DOHH2 (cell line): ENCODE measurements around the gene ASAP2.

Experiments
- H3F3A ChIP-seq: fragments of 200-600 bp; sonication (generic), shearing (Covaris generic); 2 replicates; pipeline ENCODE4 v1.6.0; 2016; ENCODE audit warnings: antibody characterized with exemption, mild to moderate bottlenecking; ENCODE audit not compliant: control insufficient read depth, insufficient read depth
- H3K27ac ChIP-seq: fragments of 200-600 bp; sonication (generic); 2 replicates; pipeline ENCODE4 v1.5.1; 2014; ENCODE audit warnings: low read depth, mild to moderate bottlenecking, low read length, moderate library complexity
- H3K27me3 ChIP-seq: fragments of 200-600 bp; sonication (generic); 2 replicates; pipeline ENCODE4 v1.6.1; 2014; ENCODE audit warnings: mild to moderate bottlenecking, low read length, mixed read lengths; ENCODE audit not compliant: control insufficient read depth
- H3K36me3 ChIP-seq: fragments of 200-600 bp; sonication (generic); 2 replicates; pipeline ENCODE4 v1.6.1; 2014; ENCODE audit warnings: mild to moderate bottlenecking, low read length, moderate library complexity, mixed read lengths; ENCODE audit not compliant: control insufficient read depth
- H3K4me1 ChIP-seq: fragments of 200-600 bp; sonication (generic); 2 replicates; pipeline ENCODE4 v1.6.1; 2014; ENCODE audit warnings: mild to moderate bottlenecking, low read length, mixed read lengths; ENCODE audit not compliant: control insufficient read depth
- H3K4me2 ChIP-seq: fragments of 200-600 bp; sonication (generic); 2 replicates; pipeline ENCODE4 v1.6.0; 2014; ENCODE audit warnings: mild to moderate bottlenecking, low read length, moderate library complexity
- H3K4me3 ChIP-seq: fragments of 200-600 bp; sonication (generic); 2 replicates; pipeline ENCODE4 v1.5.1; 2014; ENCODE audit warnings: mild to moderate bottlenecking, low read length, mixed read lengths
- H3K79me2 ChIP-seq: fragments of 200-600 bp; sonication (generic); 2 replicates; pipeline ENCODE4 v1.6.1; 2014; ENCODE audit warnings: mild to moderate bottlenecking, low read length, mixed read lengths; ENCODE audit not compliant: control insufficient read depth
- H3K9me2 ChIP-seq: fragments of 200-600 bp; sonication (generic); replicated peaks from 2 replicates; pipeline ENCODE4 v1.6.1; 2014; ENCODE audit warnings: mild to moderate bottlenecking, low read length, mixed read lengths; ENCODE audit not compliant: control insufficient read depth
- H3K9me3 ChIP-seq: fragments of 200-600 bp; sonication (generic); 2 replicates; pipeline ENCODE4 v1.6.1; 2014; ENCODE audit warnings: antibody characterized with exemption, low read length, mixed read lengths; ENCODE audit not compliant: control insufficient read depth, insufficient read depth
- H4K20me1 ChIP-seq: fragments of 200-600 bp; sonication (generic); 2 replicates; pipeline ENCODE4 v1.6.0; 2014; ENCODE audit warnings: low read depth, mild to moderate bottlenecking, antibody characterized with exemption, low read length, moderate library complexity; ENCODE audit not compliant: control insufficient read depth, insufficient read depth
- EZH2phosphoT487 ChIP-seq: fragments of 200-600 bp; sonication (generic); IDR thresholded peaks from 2 replicates; pipeline ENCODE4 v1.6.1; 2017; ENCODE audit warnings: borderline replicate concordance, mild to moderate bottlenecking, antibody characterized with exemption, low read length, moderate library complexity, mixed read lengths
- TF ChIP-seq, protein P1 (sequence below): fragments of 200-600 bp; sonication (generic); IDR thresholded peaks from one replicate; pipeline ENCODE4 v1.5.1; 2014; ENCODE audit warnings: antibody characterized with exemption, mild to moderate bottlenecking, low read depth, low read length; ENCODE audit not compliant: poor library complexity, severe bottlenecking

ASAP2 gene

DNA sequence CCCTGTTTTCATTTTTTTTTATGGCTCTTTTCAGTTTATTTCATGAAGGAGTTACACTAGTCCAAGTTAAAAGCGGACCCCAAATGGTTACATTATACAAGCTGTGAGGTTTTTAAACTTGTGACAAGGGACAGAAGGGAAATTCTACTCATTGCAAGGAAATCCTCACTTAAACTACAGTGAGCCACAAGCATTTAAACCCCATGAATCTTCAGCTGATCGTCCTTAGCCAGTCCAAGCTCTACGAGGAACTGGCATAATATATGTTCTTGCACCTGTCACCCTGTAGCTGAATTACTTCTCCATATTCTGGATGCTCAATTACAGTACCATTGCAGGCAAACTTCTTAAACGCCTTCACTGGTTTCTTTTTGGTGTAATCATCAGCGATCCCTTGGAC, 64.5 kb downstream of the ASAP2 start:
- Histone ChIP-seq H3K4me3 (no peak overlapping the region), H3K27me3 (no peaks in the 10 kb centered on the region), H4K20me1 (no peaks in the 10 kb centered on the region), H3K4me2 (no peak overlapping the region), H3K27ac (no peak overlapping the region), H3K36me3 (no peaks in the 10 kb centered on the region), H3K79me2 (no peaks in the 10 kb centered on the region), H3K9me2 (no peaks in the 10 kb centered on the region), H3K4me1 (no peaks in the 10 kb centered on the region), H3F3A (no peaks in the 10 kb centered on the region), H3K9me3 (no peaks in the 10 kb centered on the region)
- TF ChIP-seq, protein P1, sequence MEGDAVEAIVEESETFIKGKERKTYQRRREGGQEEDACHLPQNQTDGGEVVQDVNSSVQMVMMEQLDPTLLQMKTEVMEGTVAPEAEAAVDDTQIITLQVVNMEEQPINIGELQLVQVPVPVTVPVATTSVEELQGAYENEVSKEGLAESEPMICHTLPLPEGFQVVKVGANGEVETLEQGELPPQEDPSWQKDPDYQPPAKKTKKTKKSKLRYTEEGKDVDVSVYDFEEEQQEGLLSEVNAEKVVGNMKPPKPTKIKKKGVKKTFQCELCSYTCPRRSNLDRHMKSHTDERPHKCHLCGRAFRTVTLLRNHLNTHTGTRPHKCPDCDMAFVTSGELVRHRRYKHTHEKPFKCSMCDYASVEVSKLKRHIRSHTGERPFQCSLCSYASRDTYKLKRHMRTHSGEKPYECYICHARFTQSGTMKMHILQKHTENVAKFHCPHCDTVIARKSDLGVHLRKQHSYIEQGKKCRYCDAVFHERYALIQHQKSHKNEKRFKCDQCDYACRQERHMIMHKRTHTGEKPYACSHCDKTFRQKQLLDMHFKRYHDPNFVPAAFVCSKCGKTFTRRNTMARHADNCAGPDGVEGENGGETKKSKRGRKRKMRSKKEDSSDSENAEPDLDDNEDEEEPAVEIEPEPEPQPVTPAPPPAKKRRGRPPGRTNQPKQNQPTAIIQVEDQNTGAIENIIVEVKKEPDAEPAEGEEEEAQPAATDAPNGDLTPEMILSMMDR = no peak
- TF ChIP-seq EZH2phosphoT487 = no peak

DNA sequence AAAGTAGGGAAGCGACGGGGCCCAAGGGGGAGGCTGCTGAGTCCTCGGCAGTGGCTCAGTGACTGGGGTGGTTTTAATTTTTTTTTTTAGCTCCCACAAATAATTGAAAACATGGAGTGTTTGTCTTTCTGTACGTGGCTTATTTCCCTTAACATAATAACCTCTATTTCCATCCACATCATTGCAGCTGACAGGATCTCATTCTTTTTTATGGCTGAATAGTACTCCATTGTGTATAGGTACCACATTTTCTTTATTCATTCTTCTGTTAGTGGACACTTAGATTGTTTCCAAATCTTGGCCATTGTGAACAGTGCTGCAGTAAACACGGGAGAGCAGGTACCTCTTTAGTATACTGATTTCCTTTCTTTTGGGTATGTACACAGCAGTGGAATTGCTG, 65.1 kb downstream of the ASAP2 start:
- no peaks in the 10 kb centered on the region for H3K4me1 ChIP-seq
- TF ChIP-seq EZH2phosphoT487 = no peak
- TF ChIP-seq, protein P1 = no peak

DNA sequence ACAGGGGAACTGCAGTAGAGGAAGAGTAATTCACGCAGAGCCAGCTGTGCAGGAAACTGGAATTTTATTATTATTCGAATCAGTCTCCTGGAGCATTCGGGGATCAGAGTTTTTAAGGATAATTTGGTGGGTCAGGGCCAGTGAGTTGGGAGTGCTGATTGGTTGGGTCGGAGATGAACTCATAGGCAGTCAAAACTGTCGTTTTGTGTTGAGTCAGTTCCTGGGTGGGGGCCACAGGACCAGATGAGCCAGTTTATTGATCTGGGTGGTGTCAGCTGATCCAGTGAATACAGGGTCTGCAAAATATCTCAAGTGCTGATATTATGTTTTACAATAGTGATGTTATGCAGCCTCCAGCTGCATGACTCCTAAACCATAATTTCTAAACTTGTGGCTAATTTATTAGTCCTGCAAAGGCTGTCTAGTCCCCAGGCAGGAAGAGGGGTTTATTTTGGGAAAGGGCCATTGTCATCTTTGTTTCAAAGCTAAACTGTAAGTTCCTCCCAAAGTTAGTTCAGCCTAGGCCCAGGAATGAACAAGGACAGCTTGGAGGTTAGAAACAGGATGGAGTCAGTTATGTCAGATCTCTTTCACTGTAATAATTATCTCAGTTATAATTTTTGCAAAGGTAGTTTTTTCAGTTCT, 67.0 kb downstream of the ASAP2 start:
- TF ChIP-seq, protein P1 = no peak
- no peak for TF ChIP-seq EZH2phosphoT487
- no peak overlapping the region for H3K27ac ChIP-seq
- H3K4me2 ChIP-seq = no peak overlapping the region

More for the DNA sequence above, 65.1 kb downstream of the ASAP2 start:
- H3K9me2 ChIP-seq = no peaks in the 10 kb centered on the region
- no peaks in the 10 kb centered on the region for H3K27me3 ChIP-seq
- H3K79me2 ChIP-seq = no peaks in the 10 kb centered on the region
- H3K27ac ChIP-seq = no peak overlapping the region
- H3K4me2 ChIP-seq = no peak overlapping the region
- H3K4me3 ChIP-seq = no peak overlapping the region
- H3K36me3 ChIP-seq = no peaks in the 10 kb centered on the region
- no peaks in the 10 kb centered on the region for H3K9me3 ChIP-seq
- no peaks in the 10 kb centered on the region for H3F3A ChIP-seq
- no peaks in the 10 kb centered on the region for H4K20me1 ChIP-seq

More for the DNA sequence above, 67.0 kb downstream of the ASAP2 start:
- H3K36me3 ChIP-seq = no peaks in the 10 kb centered on the region
- no peaks in the 10 kb centered on the region for H3K4me1 ChIP-seq
- H3K9me3 ChIP-seq = no peaks in the 10 kb centered on the region
- H3F3A ChIP-seq = no peaks in the 10 kb centered on the region
- H3K4me3 ChIP-seq = no peak overlapping the region
- no peaks in the 10 kb centered on the region for H4K20me1 ChIP-seq
- 0 out of 2 replicates have a peak, but pooled peaks cover 2% of the 10 kb centered on the region for H3K27me3 ChIP-seq
- H3K9me2 ChIP-seq = no peaks in the 10 kb centered on the region
- H3K79me2 ChIP-seq = no peaks in the 10 kb centered on the region
